ENCODE results near the gene FLCN.
"Not testable (repeated sequence)": the region's sequence is repeated elsewhere in the genome, so short reads cannot be mapped to it uniquely, and the experiment has no call there.

The FLCN gene

DNA sequence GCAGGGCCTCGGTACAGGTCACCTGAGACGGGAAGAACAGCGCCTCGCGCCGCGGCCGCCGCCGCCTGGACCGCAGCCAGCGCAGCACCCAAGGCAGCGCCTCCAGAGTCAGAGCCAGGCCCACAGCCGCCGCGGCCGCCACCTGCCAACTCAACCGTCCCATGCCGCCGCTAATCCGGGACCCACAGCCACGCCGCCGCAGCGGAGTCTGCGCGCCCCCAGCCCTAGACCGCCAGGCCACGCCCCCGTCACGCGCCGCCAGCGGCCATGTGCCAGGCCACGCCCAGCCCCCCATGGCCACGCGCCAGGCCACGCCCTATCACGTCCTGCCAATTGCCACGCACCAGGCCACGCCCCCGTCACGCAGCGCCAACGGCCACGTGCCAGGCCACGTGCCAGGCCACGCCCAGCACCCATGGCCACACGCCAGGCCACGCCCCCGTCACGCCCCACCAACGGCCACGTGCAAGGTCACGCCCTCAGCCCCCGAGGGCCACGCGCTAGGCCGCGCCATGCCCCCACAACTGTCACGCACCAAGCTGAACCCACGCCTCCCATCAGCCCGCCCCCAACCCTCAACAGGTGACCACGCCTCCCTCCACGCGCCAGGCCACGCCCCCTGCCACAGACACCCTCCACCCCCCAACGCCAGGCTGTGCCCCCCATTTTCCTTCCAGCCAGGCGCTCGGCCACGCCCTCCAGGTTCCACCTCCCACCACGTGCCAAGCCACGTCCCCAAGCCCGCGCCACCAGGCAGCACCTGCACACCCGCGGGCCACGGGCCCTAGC is 30.6 kb downstream of the FLCN start, which contains the start of gene PLD6:
PLD6 (minus strand) TSS at position 210 of the 789 bp plus-strand sequence; CDS start at position 163, 47 bp downstream.
- peak; percentile 60 to 62 for DNase-seq

- DNase-seq, result no peak
Observed at GRCh38 chr17:17205368-17206123, 31.4 kb downstream of the FLCN start.

- DNase-seq, result no peak
Observed at GRCh38 chr17:17204635-17205231, 32.2 kb downstream of the FLCN start.

DNA sequence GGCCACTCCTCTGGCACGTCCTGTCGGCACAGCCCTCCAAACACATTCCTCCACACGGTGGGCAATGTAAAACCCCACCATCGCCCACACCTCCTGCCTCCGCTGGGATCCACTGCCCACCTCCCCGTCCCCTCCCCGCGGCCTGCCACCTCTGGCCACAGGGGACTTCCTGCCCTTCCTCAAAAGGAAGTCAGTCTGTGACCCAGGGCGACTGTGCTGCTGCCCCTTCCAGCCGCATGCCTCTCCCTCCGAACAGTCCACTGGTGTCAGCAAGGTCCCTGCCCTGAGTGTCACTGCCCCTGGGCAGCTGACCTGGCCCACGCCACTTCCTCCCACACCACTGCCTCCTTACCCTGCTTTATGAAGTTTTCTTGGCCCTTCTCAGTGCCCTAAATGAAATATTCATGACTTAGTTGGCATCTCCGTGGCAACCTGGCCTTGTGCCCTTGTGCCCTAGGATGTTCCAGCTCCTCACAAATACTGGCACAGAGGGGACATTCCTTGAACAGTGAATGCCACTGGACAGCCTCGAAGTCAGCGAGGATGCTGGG is 32.9 kb downstream of the FLCN start:
- no peak for DNase-seq

- no peak for DNase-seq
Observed at GRCh38 chr17:17203173-17203730, 33.7 kb downstream of the FLCN start.

- DNase-seq, result no peak
Observed at GRCh38 chr17:17201907-17202306, 35.1 kb downstream of the FLCN start.

GRCh38 chr17:17201271-17201670 is 35.7 kb downstream of the FLCN start:
- no peak for DNase-seq

GRCh38 chr17:17200831-17201230 is 36.1 kb downstream of the FLCN start:
- no peak for DNase-seq

DNA sequence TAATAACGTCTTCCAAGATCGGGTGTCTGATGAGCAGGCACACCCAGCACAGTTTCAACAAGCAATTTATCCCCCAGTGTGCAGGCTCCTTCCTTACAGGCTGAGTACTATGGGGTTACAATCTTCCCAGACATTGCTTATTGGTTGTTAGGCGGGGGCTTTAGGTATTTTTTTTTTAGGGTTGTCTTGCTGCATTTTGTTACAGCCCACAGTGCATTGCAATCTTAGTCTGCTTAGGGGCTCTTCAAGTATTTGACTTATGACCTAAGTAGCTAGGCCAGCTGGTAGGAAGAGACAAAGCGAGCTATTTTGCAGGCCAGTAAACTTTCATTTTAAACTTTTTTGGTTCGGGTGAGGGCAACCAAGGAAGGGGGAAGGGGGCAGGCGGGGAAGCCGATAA is 36.7 kb downstream of the FLCN start:
- no peak for DNase-seq

DNA sequence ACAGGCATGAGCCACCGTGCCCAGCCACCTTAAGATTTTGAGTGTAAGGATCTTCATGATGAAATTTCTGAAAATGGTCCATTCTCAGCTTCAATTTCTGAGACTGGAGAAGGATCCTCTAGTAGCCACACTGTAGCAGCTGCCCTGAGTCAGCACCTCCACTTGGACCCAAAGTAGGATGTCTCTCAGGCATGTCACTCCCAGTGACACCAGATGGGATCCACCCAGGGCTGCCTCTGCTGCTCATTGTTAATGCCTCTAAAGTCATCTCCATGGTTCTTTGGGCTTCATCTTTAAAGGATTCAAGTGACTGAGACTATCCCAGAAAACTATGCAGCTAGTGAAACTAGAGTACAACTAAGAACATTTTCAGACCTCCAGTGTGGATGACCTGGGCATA is 38.7 kb downstream of the FLCN start:
- DNase-seq, result no peak

- DNase-seq, result no peak
Observed at GRCh38 chr17:17196776-17197175, 40.2 kb downstream of the FLCN start.

DNA sequence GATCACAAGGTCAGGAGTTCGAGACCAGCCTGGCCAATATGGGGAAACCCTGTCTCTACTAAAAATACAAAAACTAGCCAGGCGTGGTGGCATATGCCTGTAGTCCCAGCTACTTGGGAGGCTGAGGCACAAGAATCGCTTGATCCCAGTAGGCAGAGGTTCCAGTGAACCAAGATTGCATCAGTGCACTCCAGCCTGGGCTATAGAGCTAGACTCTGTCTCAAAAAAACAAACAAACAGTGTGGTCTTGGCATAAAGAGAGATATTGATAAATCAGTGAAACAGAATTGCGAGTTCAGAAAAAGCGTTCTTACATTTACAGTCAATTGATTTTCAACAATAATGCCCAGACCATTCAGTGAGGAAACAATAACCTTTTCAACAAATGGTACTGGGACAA is 41.5 kb downstream of the FLCN start:
- not testable (repeated sequence) for DNase-seq

DNA sequence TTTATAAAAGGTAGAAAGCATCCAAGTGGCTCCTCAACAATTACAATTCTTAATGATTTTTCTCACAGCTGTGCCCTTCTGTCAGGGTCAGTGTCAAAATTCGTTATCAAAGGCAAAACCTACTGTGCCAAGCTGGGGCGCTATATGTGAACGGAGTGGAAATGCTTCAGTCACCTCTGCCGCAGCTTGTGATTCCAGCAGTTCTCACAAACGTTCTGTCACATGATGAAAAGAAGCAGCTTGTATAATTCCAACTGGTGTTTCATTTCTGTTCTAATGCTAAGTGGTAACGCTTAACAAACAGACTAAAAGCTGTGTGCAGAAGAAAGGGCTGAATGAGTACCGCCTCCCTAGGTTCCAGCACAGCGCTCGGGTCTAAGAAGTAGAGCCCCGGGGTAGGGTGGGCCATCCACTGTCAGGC is 45.0 kb downstream of the FLCN start:
- DNase-seq, result no peak

DNA sequence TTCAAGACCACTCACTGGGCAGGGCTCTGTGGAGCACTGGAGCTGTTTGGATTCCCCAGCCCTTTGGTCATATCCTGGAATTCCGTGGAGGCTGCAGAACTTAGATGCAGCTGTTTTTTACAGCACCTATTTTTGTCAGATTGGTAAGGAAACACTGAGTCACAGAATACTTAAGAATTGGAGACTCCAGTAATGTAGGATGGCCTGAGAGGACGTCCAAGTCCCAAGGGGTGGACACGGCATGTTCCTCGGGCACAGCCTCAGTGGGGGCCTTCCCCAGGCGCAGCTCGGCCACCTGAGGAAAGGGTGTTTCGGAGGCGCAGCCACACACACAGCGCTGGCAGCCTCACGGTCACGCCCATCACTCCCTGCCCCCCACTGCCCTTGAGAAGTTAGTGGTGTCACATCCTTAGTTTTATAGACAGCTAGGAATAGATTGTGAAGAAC is 45.6 kb downstream of the FLCN start:
- no peak for DNase-seq

DNA sequence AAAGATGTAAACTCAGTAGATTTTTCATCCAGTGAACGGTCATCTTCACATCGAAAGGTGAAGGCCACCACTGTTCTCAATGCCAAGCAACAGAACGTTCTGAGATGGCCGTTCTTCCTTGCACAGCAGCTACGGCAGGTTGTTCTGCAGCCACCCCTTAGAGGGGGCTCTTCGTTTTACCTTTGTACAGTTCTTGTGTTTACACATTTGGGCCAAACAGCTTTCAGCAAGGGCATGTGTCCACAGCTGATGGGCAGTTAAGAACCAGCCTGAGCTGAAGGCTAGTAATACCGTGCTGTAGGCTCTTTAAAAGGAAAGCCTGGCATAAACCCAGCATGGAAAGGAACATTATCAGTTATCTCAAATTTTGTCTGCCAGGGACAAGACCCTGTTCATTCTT is 46.8 kb downstream of the FLCN start:
- no peak for DNase-seq

DNA sequence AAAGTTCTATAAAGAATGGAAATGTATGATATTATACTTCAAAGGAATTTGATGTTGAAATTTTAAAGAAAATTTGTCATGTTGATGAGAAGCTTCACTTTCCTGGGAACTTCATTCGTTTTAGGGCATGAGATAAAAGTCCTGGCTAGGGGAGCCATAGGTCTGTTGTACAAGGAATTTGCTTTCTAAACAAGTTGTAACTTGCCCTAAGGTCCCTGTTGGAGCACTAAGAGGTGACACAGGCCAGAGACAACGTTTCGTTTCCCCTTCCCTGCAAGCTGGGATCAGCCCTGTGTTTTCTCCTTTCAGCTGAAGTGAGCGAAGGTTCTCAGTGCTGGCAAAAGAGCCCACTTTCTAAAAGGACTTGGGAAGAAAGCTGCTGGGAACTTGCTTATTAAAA is 47.4 kb downstream of the FLCN start:
- no peak for DNase-seq

GRCh38 chr17:17188586-17188985 is 48.4 kb downstream of the FLCN start:
- DNase-seq, result no peak

GRCh38 chr17:17186551-17187505 is 50.1 kb downstream of the FLCN start:
- DNase-seq, result no peak

GRCh38 chr17:17186051-17186450 is 50.9 kb downstream of the FLCN start:
- DNase-seq, result no peak

GRCh38 chr17:17184985-17185757 is 51.8 kb downstream of the FLCN start:
- not testable (repeated sequence) for DNase-seq

GRCh38 chr17:17183744-17184143 is 53.2 kb downstream of the FLCN start:
- no peak for DNase-seq

All from NCI-H1930 (cell line).